Myocyte (in vitro differentiated cells): ENCODE results near the gene TMTC2. TPM values are rescaled to one million over a fixed set of nuclear protein-coding genes. Genes with fewer than 3 reads are reported as not detected.
"Not testable (repeated sequence)": the region's sequence is repeated elsewhere in the genome, so short reads cannot be mapped to it uniquely, and the experiment has no call there.

ENCODE experiments used
- DNase-seq: peaks from one replicate; pipeline ENCODE4 v3.0.0-alpha.2; 2012; ENCODE audit warnings: low read depth
- total RNA-seq: library from RNA; depleted of rRNA; stranded (reverse); fragments of >200 nt; gene quantifications from 2 replicates; pipeline ENCODE4 v1.2.3, GENCODE V29; 2014

Gene TMTC2
- total RNA-seq, 1 donor from 2014 or later: 0.78 TPM

DNA sequence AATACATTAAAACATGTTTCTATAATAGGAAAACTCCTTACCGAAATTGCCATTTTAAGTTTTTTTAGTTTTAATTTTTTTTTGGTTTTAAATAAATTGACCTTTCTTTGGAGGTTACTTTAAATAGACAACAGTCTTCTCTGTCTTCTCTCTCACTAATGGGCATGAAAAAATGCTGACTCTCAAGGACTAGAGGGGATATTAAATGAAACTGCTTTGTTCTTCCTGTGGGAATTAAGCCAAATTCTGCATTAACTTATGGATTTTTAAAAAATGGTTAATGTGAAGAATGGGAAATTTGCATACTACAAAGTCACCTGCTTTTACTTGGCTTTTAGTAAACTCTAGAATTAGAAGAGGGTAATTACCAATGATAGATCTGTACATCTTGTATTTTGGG lies 378.9 kb downstream of the TMTC2 start:
- no peak for DNase-seq

DNA sequence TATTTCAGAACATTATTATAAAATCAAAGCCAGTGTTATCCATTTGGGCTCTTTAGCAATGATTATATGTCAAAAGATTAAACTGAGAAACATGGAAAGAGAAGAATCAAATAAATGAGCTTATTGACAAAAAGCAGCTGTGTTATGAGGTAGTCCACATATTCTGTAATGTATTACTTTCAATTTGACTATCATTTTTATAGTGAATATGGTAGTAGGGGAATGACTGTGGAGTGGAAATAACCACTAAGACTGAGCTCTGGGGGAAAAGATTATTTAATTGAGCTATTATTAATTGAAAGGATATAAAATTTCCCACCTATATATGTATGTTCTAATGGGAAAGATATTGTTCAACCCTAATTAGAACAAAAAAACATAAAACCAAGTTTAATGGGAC lies 381.3 kb downstream of the TMTC2 start:
- DNase-seq: no peak

DNA sequence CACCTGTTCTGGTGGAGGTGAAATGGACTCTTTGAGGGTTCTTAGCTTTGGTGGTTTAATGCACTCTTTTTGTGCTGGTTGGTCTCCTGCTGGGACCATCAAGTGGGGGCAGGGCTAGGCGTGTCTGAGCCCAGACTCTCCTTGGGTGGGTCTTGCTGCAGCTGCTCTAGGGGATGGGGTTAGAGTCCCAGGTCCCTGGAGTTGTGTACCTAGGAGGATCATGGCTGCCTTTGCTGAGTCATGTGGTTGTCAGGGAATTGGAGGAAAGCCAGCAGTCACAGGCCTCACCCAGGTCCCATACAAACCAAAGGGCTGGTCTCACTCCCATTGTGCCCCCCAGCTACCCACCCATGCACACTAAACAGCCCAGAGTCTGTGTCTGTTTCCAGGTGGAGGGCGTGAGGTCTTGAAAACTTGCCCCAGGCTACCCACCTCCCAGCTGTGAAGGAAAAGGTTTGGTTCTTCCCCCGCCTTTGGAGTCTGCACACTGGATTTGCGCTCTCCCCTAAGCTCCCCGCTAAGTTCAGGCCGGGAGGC lies 387.7 kb downstream of the TMTC2 start:
- no peak for DNase-seq

DNA sequence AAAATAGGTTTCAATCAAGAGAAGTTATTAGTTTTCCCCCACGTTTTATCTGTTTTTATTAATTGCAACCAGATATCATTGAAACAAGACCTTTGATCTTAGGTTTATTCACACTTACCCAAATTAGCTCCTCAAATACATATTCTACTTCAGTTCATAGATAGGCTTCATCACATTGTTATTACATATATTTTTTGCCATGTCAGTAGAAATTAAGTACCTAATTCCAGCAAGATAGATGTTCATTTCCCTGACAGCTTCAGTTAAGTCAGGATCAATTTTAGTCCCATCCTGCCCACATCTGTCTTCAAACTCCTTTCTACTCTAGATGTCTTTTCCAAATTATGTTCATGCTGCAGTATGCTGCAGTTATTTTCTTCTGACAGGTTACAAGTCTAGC lies 388.8 kb downstream of the TMTC2 start:
- no peak for DNase-seq

DNA sequence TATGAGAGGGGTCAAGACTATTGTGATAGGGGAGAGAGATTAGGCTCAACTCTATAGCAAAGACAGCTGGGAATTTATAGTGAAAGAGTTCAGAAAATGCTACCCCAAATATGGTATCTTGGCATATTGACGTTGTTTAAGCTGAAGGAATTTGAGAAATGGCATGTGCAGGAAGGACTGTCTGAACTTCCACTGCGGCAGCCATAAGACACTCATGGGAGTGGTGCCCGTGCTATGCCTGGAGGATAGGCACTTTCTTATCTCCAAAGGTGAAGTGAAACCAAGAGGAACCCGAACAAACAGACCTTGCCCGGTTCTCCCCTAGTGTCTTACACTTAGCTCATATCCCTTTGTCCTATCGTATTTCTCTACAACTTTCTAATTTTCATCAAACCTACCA lies 390.3 kb downstream of the TMTC2 start:
- no peak for DNase-seq

DNA sequence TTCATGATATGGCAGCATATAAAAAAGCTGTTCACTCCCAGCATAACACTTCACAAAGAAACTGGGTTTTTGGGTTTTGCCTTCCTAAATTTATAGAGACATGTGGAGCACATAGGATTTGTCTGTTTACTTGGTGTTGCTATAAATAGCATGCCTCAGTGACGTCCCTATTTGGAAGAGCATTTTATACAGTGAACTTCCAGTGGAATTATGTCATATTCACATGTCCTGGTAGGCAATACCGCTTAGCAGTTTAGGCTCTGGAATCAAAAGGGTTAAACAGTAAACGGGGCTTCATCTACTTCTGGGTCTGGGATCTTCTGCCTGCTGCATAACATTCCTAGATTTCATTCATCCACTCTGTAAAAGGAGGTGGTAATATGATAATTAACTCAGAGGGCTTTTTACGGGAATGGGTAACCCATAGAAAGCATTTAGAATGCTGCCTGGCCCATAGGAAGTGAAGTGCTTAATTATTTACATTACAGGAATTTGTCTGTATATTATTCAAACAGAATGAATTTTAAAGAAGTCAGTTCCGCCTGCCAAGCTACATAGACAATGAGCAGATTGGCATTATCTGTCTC lies 396.1 kb downstream of the TMTC2 start:
- DNase-seq: no peak

DNA sequence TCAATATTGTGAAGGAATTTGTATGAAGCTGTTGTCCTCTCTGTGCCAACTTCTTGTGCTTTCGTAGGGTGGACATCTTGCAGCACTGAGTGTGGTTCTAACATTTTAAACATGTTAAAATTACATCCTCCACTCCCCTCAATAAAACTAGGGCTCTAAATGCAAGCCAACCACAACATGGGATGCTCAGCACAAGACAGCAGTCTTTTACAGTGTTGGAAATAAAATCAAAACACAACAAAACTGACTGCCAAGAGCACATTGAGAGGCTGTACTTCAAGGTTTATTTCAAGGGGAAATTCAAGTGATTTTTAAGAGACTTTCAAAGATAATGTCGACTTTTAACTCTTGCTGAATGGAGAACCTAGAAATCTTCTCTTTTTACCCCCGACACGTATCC lies 396.9 kb downstream of the TMTC2 start:
- DNase-seq: no peak

DNA sequence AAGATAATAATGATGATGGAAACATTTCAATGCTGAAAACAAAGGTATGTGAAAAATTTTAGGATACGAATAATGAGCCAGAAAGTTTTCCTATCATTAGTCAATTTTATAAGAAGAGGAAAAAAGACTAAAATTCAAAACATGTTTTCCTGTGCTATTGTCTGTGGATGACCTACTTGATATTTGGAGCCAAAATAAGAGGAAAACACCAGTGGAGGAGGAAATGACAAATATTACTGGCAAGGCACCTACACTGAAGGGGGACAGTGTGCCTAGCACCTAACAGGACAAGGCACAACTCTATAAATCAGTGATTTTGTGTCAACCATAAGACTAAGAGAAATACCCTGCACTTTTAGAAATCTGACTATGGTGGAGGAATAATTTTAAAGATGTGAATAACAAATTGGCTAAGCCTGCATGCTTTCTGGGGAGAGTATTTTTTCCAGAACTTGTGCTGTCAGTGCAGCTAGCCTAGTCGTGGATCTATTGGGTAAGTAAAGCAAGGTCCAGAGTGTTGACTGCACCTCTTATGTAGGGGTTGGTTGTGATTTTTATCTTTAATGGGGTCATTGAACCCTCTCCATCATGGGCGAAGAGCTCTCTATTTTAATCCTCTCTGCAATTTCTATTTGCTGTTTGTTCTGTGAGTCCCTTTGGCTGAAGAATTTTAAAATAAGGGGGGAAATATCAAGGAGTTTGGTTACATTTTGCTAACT lies 398.0 kb downstream of the TMTC2 start:
- DNase-seq: no peak

DNA sequence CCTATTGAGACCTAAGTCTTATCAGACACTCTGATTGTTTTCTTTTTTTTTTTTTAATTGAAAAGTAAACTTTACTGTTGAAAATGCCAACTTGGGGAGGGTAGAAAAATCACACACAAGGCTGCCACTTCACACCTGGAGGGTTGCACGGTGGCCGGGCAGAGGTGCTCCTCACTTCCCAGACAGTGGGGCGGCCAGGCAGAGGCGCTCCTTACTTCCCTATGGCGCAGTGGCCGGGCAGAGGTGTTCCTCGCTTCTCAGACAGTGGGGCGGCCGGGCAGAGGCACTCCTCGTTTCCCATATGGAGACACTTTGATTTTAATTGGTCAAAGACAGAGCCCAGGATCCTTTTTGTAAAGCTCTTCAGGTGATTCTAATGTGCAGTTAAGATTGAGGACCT lies 399.3 kb downstream of the TMTC2 start:
- DNase-seq: no peak

DNA sequence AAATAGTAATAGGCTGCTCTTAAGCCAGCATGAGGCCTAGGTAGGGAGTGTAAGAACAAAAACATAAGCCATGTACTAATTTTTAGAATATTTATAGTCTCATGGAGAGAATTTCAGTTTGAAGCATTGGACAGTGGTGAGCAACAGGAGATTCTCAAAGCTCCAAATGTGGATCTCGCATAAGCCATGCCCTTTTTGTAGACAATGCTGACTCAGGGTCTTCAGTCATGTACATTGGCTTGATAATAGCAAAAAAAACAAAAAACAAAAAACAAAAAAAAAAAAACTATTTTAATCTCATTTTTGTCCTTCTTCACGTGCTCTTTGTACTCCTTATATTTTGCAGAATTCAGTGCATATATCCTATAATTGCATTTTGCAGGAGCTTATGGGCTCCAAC lies 402.9 kb downstream of the TMTC2 start:
- DNase-seq: no peak

DNA sequence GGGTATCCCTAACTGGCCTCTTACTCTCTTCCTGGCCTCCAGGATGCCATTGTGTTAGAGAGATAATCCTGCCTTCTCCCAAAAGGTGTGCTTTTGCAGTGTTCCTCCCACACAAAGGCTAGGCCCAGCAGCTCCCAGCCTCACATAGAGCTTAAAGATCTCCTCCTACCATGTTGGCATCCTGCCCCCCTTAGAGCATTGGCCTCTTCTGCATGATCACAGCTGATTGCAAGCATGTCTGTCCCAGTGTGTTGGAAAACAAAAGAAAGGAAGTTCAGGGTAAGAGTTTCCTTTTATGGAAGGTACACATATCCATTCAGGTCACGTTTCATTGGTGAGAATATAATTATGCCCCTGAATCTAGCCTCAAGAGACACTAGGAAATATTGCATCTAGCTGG lies 405.4 kb downstream of the TMTC2 start:
- DNase-seq: no peak

DNA sequence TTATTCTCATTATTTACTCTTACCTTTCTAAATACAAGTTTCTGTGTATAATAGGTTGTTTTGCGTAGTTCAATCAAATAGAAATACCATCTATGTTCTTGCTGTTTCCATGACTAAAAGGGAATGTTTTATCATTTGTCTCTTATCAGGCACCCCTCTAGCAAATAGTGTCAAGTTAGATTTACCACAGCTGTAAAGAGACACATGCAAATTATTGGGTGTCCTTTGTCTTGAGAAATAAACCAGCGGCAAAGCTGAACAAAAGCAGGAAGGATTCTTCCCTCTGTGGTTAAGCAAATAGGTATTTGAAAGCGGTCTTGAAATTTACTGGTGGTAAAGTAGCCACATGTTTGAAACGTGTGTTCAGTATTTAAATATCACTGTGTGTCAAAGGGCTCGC lies 405.9 kb downstream of the TMTC2 start:
- no peak for DNase-seq

DNA sequence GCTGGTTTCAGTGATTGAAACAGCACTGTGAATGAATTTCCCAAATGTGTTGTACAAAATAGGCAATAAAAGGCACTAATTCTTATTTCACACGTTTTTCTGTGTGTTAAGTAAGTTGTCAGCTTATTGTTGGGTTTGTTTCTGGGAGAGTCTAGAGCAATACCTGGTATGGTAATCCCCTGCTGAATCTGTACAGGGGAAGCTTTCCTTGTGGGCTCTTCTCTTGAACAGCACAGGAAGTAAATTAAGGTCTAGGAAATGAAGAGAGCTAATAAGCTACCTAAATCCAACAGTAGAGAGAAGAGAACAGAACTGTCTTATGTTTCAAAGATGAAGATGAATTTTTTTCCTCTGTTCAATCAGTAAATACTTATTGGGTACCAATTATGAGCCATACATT lies 406.7 kb downstream of the TMTC2 start:
- no peak for DNase-seq

DNA sequence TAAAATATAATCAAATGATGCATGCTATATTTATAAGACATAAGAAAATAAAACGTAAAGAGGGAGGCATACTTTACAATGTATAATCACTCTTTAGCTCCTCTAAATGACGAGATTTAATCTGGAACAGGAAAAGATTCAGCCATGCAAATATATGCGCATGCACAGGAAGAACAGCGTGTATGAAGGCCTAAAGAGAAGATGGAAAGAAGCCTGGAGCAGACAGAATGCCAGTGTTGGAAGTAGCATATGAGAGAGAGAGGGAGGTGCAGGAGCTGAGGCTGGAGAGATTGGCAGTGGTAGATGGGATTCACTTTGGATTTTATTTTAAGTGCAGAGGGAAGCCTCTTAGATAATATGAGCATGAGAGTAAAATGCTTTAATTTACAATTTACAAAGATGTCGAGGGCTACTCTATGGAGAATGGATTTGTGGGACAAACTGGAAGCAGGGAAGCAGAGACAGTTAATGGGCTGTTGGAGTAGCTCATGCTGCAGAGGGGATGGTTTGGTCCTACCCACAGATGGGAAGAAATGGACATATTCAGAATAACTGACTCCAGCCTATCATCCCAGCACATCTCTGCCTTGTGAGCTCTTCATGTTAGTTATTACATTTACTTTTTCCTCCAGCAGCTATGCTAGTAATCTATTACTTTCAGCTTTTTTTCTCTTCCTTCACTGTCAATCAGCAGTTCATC lies 411.1 kb downstream of the TMTC2 start:
- no peak for DNase-seq

DNA sequence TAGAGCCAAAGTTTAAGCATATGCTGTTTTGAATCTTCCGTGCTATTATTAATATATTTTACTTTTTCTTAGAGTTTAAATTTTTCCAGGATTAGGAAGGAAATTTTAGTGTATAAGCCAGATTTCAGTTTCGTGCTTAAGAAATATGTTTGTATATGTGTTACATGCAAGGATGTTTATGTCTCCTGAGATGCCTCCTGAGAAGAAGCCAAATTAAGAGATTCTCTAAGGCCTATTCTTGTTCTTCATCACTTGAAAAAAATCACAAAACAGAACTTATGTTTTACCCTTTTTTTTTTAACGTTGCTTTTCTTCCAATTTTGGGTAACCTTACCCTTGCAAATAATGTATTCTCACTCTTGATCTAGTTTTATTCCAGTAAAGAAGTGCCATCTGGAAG lies 412.7 kb downstream of the TMTC2 start:
- no peak for DNase-seq

DNA sequence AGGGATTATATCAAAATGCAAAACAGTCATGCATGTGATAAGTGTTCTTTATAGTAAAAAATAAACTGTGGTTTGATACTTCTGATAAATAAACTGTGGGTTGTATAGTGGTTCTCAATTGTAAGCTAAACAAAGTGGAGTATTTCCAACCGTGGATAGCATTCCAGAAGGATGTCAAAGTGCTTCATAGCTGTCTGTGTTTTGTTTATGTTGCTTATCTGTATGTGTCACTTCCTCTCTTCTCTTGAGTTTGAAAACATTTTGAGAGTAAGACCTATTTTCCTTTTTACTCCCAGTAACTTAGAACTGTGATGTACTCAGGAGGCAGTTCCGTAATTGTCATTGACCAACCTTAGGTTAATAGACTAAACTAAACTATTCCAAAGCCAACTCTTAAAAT lies 415.8 kb downstream of the TMTC2 start:
- no peak for DNase-seq

DNA sequence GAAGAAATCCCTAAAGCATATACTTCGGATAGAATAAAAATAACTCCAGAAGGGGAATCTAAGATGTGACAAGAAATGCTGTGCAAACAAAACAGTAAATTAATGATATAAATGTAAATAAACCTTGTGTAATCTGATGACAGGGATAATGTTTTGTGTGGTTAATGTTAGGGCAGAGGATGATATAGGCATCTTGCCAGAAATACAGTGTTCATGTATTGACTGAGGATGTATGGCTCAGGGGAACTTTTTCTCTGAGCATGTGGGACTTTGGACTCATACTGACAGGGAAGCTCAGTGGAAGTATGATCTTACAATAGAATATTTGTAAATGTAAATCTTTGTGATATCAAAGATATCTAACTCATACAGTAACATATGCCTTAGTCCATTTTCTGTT lies 420.2 kb downstream of the TMTC2 start:
- no peak for DNase-seq

DNA sequence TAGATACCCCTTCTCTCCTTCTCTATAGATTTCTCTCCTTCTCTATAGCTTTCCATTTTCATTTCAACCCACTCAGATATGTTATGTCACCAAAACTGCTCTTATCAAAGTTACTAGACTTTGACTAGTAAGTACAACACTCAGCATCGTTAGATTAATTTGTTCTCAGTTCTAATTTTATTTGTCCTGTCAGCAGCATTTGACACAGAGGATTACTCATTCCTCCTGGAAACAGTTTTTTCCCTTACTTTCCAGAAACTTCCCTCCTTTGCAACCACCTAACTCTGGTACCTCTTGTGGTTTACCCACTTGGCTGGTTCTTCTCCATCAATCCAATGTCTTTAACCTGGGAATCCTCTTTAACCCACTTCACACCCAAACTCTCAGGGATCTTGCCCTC lies 423.7 kb downstream of the TMTC2 start:
- DNase-seq: no peak

DNA sequence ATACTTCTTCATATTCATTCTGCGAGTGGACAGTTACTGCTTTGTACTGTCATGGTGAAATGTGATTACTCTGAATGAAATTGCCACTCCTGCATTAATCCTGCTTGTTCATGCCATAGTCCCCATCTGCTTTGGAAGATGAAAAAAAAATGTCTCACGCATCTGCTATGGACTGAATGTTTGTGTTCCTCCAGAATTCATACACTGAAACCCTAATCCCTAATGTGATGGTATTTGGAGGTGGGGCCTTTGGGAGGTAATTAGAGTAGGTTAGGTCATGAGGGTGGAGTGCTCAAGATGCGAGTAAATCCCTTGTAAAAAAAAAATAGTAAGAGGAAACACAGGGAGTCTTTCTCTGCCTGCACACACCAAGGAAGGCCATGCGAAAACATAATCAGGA lies 427.2 kb downstream of the TMTC2 start:
- no peak for DNase-seq

DNA sequence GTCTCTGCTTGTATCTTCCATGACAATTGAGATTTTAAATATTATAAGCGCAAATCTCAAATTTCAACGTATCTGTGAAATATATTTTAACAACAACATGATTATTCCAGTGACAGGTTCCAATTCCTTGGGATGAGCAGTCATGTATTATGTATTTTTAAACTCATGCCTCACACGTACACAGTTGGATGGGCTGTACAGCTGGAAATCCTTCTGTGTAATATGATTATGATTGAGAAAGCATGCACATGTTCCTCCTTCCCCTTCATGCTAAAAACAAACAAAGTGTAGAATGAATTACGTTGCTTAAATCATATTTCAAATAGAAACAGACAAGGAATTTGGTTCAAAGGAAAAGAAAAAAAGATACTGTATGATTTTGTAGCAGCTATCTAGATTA lies 428.3 kb downstream of the TMTC2 start:
- DNase-seq: no peak

DNA sequence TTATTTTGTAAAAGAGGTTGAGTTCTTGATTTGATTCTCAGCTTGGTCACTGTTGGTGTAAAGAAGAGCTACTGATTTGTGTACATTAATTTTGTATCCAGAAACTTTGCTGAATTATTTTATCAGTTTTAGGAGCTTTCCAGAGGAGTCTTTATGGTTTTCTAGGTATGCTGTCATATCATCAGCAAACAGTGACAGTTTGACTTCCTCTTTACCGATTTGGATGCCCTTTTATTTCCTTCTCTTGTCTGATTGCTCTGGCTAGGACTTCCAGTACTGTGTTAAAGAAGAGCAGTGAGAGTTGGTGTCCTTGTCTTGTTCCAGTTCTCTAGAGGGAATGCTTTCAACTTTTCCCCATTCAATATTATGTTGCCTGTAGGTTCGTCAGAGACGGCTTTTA lies 431.2 kb downstream of the TMTC2 start:
- DNase-seq: not testable (repeated sequence)

DNA sequence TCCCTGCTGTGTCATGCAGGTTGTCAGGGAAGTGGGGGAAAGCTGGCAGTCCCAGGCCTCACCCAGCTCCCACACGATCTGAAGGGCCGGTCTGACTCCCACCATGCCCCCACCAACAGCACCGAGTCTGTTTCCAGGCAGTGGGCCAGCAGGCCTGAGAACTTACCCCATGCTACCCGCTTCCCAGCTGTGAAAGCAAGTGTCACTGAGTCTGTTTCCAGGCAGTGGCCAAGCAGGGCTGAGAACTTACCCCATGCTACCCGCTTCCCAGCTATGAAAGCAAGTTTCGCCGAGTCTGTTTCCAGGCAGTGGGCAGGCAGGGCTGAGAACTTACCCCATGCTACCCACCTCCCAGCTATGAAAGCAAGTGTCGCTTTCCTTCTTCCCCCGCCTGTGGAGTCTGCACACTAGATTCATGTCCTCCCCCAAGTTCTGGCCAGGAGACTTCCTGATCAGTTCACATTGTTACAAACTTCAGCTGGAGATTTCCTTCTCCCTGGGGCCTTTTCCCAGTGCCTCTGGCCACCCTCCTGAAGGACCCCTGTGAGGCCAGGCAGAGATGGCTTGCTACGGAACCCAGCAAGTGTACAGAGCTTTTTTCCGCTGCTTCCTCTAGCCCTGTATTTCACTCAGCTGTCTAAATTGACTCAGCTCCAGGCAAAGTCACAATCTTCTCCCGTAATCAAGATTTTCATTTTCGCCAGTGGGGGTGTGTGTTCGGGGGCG lies 435.4 kb downstream of the TMTC2 start:
- DNase-seq: no peak
